Liver (tissue), 9 donors: ENCODE measurements around the gene ADK. TPM values are rescaled to one million over a fixed set of nuclear protein-coding genes. Genes with fewer than 3 reads are reported as not detected.

Source experiments
- DNase-seq: peaks from one replicate; pipeline ENCODE4 v3.0.0-alpha.2; 2017; ENCODE audit warnings: low spot score
- H3K27ac ChIP-seq, 2 donors: one replicate each; pipeline ENCODE4 v1.7.0; 2013; ENCODE audit warnings: inconsistent platforms in 2 of 2, low read length in 2 of 2, control low read depth in 1 of 2, low read depth in 1 of 2, mild to moderate bottlenecking in 1 of 2
- H3K27me3 ChIP-seq, 4 donors: one replicate each; pipeline versions ENCODE4 v1.6.1 to v1.7.0; 2013; ENCODE audit warnings: low read length in 3 of 4, inconsistent platforms in 1 of 4, mild to moderate bottlenecking in 1 of 4, moderate library complexity in 1 of 4; ENCODE audit not compliant: control insufficient read depth in 4 of 4, insufficient read depth in 4 of 4
- H3K36me3 ChIP-seq, 4 donors: one replicate each; pipeline versions ENCODE4 v1.6.1 to v1.7.0; 2013; ENCODE audit warnings: low read length in 3 of 4, mild to moderate bottlenecking in 3 of 4, low read depth in 1 of 4, moderate library complexity in 1 of 4; ENCODE audit not compliant: control insufficient read depth in 4 of 4, insufficient read depth in 3 of 4
- H3K4me1 ChIP-seq, 4 donors: one replicate each; pipeline versions ENCODE4 v1.6.1 to v1.7.0; 2013; ENCODE audit warnings: low read length in 3 of 4, mild to moderate bottlenecking in 3 of 4, moderate library complexity in 1 of 4; ENCODE audit not compliant: control insufficient read depth in 4 of 4, insufficient read depth in 4 of 4
- H3K4me3 ChIP-seq, 3 donors: one replicate each; pipeline versions ENCODE4 v1.6.1 to v1.7.0; 2013; ENCODE audit warnings: low read length in 3 of 3, control low read depth in 1 of 3, low read depth in 1 of 3, mild to moderate bottlenecking in 1 of 3
- H3K9ac ChIP-seq, 2 donors: one replicate each; pipeline ENCODE4 v1.7.0; 2013; ENCODE audit warnings: low read length in 2 of 2, mild to moderate bottlenecking in 2 of 2, moderate library complexity in 2 of 2, control low read depth in 1 of 2, low read depth in 1 of 2
- H3K9me3 ChIP-seq, 4 donors: one replicate each; pipeline versions ENCODE4 v1.6.1 to v1.7.0; 2013; ENCODE audit warnings: low read length in 3 of 4; ENCODE audit not compliant: control insufficient read depth in 4 of 4
- EGR1 ChIP-seq, 2 donors: IDR thresholded peaks; 2 replicates each; pipeline ENCODE4 v1.6.1; 2016 to 2018; ENCODE audit warnings: antibody characterized with exemption in 2 of 2, low read depth in 2 of 2
- GABPA ChIP-seq, 2 donors: IDR thresholded peaks in 1 of 2; conservative IDR thresholded peaks in 1 of 2; 2 replicates each; pipeline ENCODE4 v1.6.1; 2016; ENCODE audit warnings: antibody characterized with exemption in 2 of 2, mild to moderate bottlenecking in 1 of 2, moderate library complexity in 1 of 2
- HNF4A ChIP-seq, 2 donors: conservative IDR thresholded peaks; 2 replicates each; pipeline ENCODE4 v1.6.1; 2016; ENCODE audit warnings: antibody characterized with exemption in 2 of 2, mild to moderate bottlenecking in 2 of 2
- HNF4G ChIP-seq: IDR thresholded peaks from 2 replicates; pipeline ENCODE4 v1.6.1; 2016; ENCODE audit warnings: antibody characterized with exemption
- JUND ChIP-seq, 2 donors: IDR thresholded peaks; 2 replicates each; pipeline ENCODE4 v1.6.1; 2016; ENCODE audit warnings: antibody characterized with exemption in 2 of 2
- NR2F2 ChIP-seq: IDR thresholded peaks from 2 replicates; pipeline ENCODE4 v1.6.1; 2016; ENCODE audit warnings: antibody characterized with exemption
- SP1 ChIP-seq: IDR thresholded peaks from 2 replicates; pipeline ENCODE4 v1.6.1; 2018; ENCODE audit warnings: antibody characterized with exemption, mild to moderate bottlenecking
- TAF1 ChIP-seq: conservative IDR thresholded peaks from 2 replicates; pipeline ENCODE4 v1.6.1; 2016; ENCODE audit warnings: antibody characterized with exemption, mild to moderate bottlenecking
- YY1 ChIP-seq: IDR thresholded peaks from 2 replicates; pipeline ENCODE4 v1.6.1; 2016; ENCODE audit warnings: antibody characterized with exemption, mild to moderate bottlenecking
- WGBS: extraction: QIAGEN DNeasy Blood & Tissue Kit; methylation state at CpG from one replicate; pipeline ENCODE4 v1.1.7; 2013; 5-methylcytosine and 5-hydroxymethylcytosine counted together
- polyA plus RNA-seq, 2 donors: library from polyadenylated mRNA; stranded (reverse) in 1 of 2; unstranded in 1 of 2; fragments of 200-250 nt in 1 of 2; fragments of >200 nt in 1 of 2; fragmentation: Nextera tagmentation in 1 of 2; extraction: Ambion mirVana in 1 of 2; gene quantifications; one replicate each; pipeline versions ENCODE4 v1.2.1 to v1.2.3, GENCODE V29; 2013 to 2015
- total RNA-seq, 2 donors: library from RNA; depleted of rRNA; stranded (reverse); fragments of >200 nt; gene quantifications; one replicate each; pipeline ENCODE4 v1.2.3, GENCODE V29; 2014
- TF ChIP-seq, protein P1 (sequence below): IDR thresholded peaks from 2 replicates; pipeline ENCODE4 v1.6.1; 2016; ENCODE audit warnings: antibody characterized with exemption, mild to moderate bottlenecking
- TF ChIP-seq, protein P2 (sequence below): IDR thresholded peaks from 2 replicates; pipeline ENCODE4 v1.6.1; 2016; ENCODE audit warnings: antibody characterized with exemption
- TF ChIP-seq, protein P3 (sequence below): fragments of 150-350 bp; IDR thresholded peaks from 2 replicates; pipeline ENCODE4 v1.5.1; 2017; ENCODE audit warnings: improper control_type of control experiment, low read depth, low read length; ENCODE audit not compliant: missing input control
- TF ChIP-seq, protein P4 (sequence below): IDR thresholded peaks from 2 replicates; pipeline ENCODE4 v1.6.1; 2016; ENCODE audit warnings: antibody characterized with exemption
- TF ChIP-seq, protein P5 (sequence below): IDR thresholded peaks from 2 replicates; pipeline ENCODE4 v1.6.1; 2016; ENCODE audit warnings: antibody characterized with exemption
- donor health status: healthy.
- donor health status: healthy.
- donor health status: healthy.
- donor health status: healthy.
- donor health status: healthy.

Gene ADK
- total and polyA plus RNA-seq, 4 donors = 18.0 to 110 (median 65.5) TPM

DNA sequence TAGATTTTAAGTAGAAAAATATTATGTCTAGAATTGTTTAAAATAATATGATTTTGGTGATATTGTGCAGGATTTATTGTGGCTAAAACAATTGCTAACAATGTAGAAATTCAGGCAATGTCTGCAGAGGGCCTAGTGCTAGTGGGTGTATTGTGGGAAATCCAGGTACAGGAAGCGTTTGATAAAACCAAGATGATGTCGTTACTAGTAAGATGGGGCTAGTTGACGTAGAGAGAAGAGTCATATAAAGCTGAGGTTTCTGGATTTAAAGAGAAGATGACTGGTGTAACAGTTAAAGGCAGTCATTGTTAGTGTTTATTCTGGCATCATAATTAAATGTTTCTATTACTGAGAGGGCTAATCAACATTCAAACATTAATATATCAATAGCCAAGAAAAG is 43.5 kb downstream of the ADK start:
- Histone ChIP-seq H3K36me3 (no peaks in the 10 kb centered on the region), H3K9me3 (no peaks in the 10 kb centered on the region), H3K4me1 (peaks cover 4 to 15% (median 11%) of the 10 kb centered on the region in 4 donors), H3K27me3 (no peaks in the 10 kb centered on the region), H3K9ac (no peak overlapping the region), H3K27ac (no peak overlapping the region), H3K4me3 (no peak overlapping the region)
- TF ChIP-seq, protein P1, sequence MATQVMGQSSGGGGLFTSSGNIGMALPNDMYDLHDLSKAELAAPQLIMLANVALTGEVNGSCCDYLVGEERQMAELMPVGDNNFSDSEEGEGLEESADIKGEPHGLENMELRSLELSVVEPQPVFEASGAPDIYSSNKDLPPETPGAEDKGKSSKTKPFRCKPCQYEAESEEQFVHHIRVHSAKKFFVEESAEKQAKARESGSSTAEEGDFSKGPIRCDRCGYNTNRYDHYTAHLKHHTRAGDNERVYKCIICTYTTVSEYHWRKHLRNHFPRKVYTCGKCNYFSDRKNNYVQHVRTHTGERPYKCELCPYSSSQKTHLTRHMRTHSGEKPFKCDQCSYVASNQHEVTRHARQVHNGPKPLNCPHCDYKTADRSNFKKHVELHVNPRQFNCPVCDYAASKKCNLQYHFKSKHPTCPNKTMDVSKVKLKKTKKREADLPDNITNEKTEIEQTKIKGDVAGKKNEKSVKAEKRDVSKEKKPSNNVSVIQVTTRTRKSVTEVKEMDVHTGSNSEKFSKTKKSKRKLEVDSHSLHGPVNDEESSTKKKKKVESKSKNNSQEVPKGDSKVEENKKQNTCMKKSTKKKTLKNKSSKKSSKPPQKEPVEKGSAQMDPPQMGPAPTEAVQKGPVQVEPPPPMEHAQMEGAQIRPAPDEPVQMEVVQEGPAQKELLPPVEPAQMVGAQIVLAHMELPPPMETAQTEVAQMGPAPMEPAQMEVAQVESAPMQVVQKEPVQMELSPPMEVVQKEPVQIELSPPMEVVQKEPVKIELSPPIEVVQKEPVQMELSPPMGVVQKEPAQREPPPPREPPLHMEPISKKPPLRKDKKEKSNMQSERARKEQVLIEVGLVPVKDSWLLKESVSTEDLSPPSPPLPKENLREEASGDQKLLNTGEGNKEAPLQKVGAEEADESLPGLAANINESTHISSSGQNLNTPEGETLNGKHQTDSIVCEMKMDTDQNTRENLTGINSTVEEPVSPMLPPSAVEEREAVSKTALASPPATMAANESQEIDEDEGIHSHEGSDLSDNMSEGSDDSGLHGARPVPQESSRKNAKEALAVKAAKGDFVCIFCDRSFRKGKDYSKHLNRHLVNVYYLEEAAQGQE = no peak
- no peak for TF ChIP-seq HNF4A (conservative IDR thresholded peaks at IDR 0.05)
- TF ChIP-seq, protein P2, sequence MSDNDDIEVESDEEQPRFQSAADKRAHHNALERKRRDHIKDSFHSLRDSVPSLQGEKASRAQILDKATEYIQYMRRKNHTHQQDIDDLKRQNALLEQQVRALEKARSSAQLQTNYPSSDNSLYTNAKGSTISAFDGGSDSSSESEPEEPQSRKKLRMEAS = no peak
- TF ChIP-seq, protein P3, sequence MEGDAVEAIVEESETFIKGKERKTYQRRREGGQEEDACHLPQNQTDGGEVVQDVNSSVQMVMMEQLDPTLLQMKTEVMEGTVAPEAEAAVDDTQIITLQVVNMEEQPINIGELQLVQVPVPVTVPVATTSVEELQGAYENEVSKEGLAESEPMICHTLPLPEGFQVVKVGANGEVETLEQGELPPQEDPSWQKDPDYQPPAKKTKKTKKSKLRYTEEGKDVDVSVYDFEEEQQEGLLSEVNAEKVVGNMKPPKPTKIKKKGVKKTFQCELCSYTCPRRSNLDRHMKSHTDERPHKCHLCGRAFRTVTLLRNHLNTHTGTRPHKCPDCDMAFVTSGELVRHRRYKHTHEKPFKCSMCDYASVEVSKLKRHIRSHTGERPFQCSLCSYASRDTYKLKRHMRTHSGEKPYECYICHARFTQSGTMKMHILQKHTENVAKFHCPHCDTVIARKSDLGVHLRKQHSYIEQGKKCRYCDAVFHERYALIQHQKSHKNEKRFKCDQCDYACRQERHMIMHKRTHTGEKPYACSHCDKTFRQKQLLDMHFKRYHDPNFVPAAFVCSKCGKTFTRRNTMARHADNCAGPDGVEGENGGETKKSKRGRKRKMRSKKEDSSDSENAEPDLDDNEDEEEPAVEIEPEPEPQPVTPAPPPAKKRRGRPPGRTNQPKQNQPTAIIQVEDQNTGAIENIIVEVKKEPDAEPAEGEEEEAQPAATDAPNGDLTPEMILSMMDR = no peak
- TF ChIP-seq SP1 = no peak
- no peak for TF ChIP-seq EGR1 (IDR thresholded peaks at IDR 0.05; ENCODE audit: low read depth in 2 of 2)
- no peak for TF ChIP-seq NR2F2
- no peak for TF ChIP-seq YY1
- no peak for TF ChIP-seq HNF4G
- no peak for TF ChIP-seq TAF1
- TF ChIP-seq, protein P4, sequence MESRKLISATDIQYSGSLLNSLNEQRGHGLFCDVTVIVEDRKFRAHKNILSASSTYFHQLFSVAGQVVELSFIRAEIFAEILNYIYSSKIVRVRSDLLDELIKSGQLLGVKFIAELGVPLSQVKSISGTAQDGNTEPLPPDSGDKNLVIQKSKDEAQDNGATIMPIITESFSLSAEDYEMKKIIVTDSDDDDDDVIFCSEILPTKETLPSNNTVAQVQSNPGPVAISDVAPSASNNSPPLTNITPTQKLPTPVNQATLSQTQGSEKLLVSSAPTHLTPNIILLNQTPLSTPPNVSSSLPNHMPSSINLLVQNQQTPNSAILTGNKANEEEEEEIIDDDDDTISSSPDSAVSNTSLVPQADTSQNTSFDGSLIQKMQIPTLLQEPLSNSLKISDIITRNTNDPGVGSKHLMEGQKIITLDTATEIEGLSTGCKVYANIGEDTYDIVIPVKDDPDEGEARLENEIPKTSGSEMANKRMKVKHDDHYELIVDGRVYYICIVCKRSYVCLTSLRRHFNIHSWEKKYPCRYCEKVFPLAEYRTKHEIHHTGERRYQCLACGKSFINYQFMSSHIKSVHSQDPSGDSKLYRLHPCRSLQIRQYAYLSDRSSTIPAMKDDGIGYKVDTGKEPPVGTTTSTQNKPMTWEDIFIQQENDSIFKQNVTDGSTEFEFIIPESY = no peak
- TF ChIP-seq, protein P5, sequence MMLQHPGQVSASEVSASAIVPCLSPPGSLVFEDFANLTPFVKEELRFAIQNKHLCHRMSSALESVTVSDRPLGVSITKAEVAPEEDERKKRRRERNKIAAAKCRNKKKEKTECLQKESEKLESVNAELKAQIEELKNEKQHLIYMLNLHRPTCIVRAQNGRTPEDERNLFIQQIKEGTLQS = no peak
- TF ChIP-seq GABPA (IDR thresholded peaks at IDR 0.05 in 1 of 2, conservative IDR thresholded peaks at IDR 0.05 in 1 of 2) = no peak
- DNase-seq = no peak
- WGBS = 86% methylated on average over 3 of the region's 3 CpGs

DNA sequence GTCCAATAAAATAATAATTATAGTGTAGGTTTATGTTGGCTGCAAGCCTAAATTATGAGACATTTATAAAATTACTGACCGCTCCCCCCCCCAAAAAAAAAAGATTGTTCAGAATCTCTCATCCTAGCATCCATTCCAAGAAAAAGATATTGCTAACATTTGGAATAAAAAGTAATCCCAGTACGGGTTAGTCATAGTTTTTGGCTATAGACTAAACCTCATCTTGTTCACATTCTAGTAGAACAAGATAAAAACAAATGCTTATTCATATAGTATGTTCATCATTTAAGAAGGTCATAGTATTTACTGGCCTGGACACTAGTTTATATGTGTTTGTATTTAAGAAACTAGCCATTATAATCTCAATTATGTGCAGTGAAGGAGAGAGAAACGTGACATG is 44.0 kb downstream of the ADK start:
- 79% methylated on average over 3 of the region's 3 CpGs for WGBS
- no peak overlapping the region for H3K27ac ChIP-seq
- no peak for DNase-seq
- no peaks in the 10 kb centered on the region for H3K9me3 ChIP-seq
- no peak overlapping the region for H3K9ac ChIP-seq
- H3K4me3 ChIP-seq = no peak overlapping the region
- H3K27me3 ChIP-seq = no peaks in the 10 kb centered on the region
- TF ChIP-seq SP1 (no peak), JUND (IDR thresholded peaks at IDR 0.05) (no peak), EGR1 (IDR thresholded peaks at IDR 0.05; ENCODE audit: low read depth in 2 of 2) (no peak)
- TF ChIP-seq, protein P2 = no peak
- H3K36me3 ChIP-seq = no peaks in the 10 kb centered on the region
- peaks cover 4 to 10% (median 9%) of the 10 kb centered on the region in 4 donors for H3K4me1 ChIP-seq
